Keratinocyte (primary cell): ENCODE results near the gene BMPER.

ENCODE experiments used
- CTCF ChIP-seq, 3 experiments: IDR thresholded peaks in 1 of 3; conservative IDR thresholded peaks in 1 of 3; optimal IDR thresholded peaks in 1 of 3; 2 replicates in 2 of 3; 3 replicates in 1 of 3; pipeline versions ENCODE3 to v1.5.1; 2011; ENCODE audit warnings: low read length in 3 of 3, mild to moderate bottlenecking in 3 of 3, moderate library complexity in 2 of 3, control low read depth in 1 of 3, inconsistent platforms in 1 of 3; ENCODE audit not compliant: insufficient read depth in 2 of 3; ENCODE audit errors: extremely low read depth in 1 of 3
- EZH2 ChIP-seq: IDR thresholded peaks from one replicate; pipeline ENCODE4 v1.6.1; 2012; ENCODE audit warnings: inconsistent platforms, mild to moderate bottlenecking, low read length, moderate library complexity

DNA sequence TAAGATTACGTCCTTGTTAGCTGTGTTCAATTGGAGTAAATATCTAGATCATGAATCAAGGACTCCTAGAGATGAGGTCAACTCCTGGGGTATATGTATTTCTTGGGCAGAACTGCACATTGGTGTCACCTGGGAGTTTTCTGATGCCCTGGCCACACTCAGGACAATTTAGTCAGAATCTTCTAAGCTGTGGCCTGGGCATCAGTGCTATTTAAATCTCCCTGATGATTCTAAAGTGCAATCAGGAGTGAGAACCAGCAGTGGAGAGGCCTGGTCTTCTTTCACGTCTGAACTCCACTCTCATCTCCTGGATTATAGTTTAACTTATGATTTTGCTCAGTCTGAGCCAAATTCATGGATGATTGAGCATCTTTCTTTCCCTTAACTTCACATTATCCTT, 218.0 kb downstream of the BMPER start:
- TF ChIP-seq CTCF (optimal IDR thresholded peaks at IDR 0.05 in 1 of 3, IDR thresholded peaks at IDR 0.05 in 1 of 3, conservative IDR thresholded peaks at IDR 0.05 in 1 of 3; ENCODE audit: extremely low read depth in 1 of 3, insufficient read depth in 2 of 3, low read length in 3 of 3) (no peak), EZH2 (no peak)
